GM04504 (cell line): ENCODE measurements around the gene PTPRG.

Source experiments
- DNase-seq: peaks from one replicate; pipeline ENCODE4 v3.0.0-alpha.2; 2012; ENCODE audit warnings: low read depth

Gene PTPRG

GRCh38 chr3:61562721-61563312 is 1.4 kb downstream of the PTPRG start:
- no peak for DNase-seq

GRCh38 chr3:61563313-61564271 is 2.2 kb downstream of the PTPRG start:
- DNase-seq, result no peak

- peak; percentile 55 for DNase-seq
Measured at GRCh38 chr3:61564395-61565059, 3.2 kb downstream of the PTPRG start.

- DNase-seq, result no peak
Measured at GRCh38 chr3:61565569-61565968, 4.2 kb downstream of the PTPRG start.

- DNase-seq, result no peak
Measured at GRCh38 chr3:61568127-61568526, 6.8 kb downstream of the PTPRG start.

GRCh38 chr3:61569856-61570580 is 8.6 kb downstream of the PTPRG start:
- no peak for DNase-seq

- no peak for DNase-seq
Measured at GRCh38 chr3:61570813-61571212, 9.4 kb downstream of the PTPRG start.

GRCh38 chr3:61571516-61572336 is 10.4 kb downstream of the PTPRG start:
- DNase-seq, result peak; percentile 66

- DNase-seq, result no peak
Measured at GRCh38 chr3:61572879-61573278, 11.5 kb downstream of the PTPRG start.

- DNase-seq, result no peak
Measured at GRCh38 chr3:61573441-61573840, 12.1 kb downstream of the PTPRG start.

GRCh38 chr3:61574854-61575253 is 13.5 kb downstream of the PTPRG start:
- DNase-seq, result peak; percentile 99

GRCh38 chr3:61575893-61576292 is 14.5 kb downstream of the PTPRG start:
- no peak for DNase-seq

GRCh38 chr3:61577760-61578159 is 16.4 kb downstream of the PTPRG start:
- no peak for DNase-seq

- no peak for DNase-seq
Measured at GRCh38 chr3:61578667-61579367, 17.4 kb downstream of the PTPRG start.

- no peak for DNase-seq
Measured at GRCh38 chr3:61579685-61580084, 18.3 kb downstream of the PTPRG start.

- no peak for DNase-seq
Measured at GRCh38 chr3:61580982-61581643, 19.7 kb downstream of the PTPRG start.

- DNase-seq, result no peak
Measured at GRCh38 chr3:61582287-61582686, 20.9 kb downstream of the PTPRG start.

- no peak for DNase-seq
Measured at GRCh38 chr3:61582846-61583245, 21.5 kb downstream of the PTPRG start.

- DNase-seq, result no peak
Measured at GRCh38 chr3:61583890-61584875, 22.8 kb downstream of the PTPRG start.
